HepG2 (cell line): Measurements from ENCODE around the gene LCN2. TPM values are rescaled to one million over a fixed set of nuclear protein-coding genes. Genes with fewer than 3 reads are reported as not detected.
A peak's percentile ranks its signal among the peaks of the same experiment; 100 is the strongest.

Experiments used
- BCL6 ChIP-seq: IDR thresholded peaks from 2 replicates; pipeline ENCODE4 v1.6.1; 2016; ENCODE audit warnings: missing genetic modification reagents, missing compliant biosample characterization
- FLYWCH1 ChIP-seq: sonication (generic); formaldehyde crosslinking; IDR thresholded peaks from 2 replicates; pipeline ENCODE4 v1.8.1; 2023; ENCODE audit warnings: mild to moderate bottlenecking, missing genetic modification reagents
- HOXA3 ChIP-seq: sonication (generic); formaldehyde crosslinking; IDR thresholded peaks from 2 replicates; pipeline ENCODE4 v1.5.0; 2020; ENCODE audit warnings: missing genetic modification reagents
- HOXD1 ChIP-seq: sonication (generic); formaldehyde crosslinking; IDR thresholded peaks from 2 replicates; pipeline ENCODE4 v1.5.0; 2020; ENCODE audit warnings: missing genetic modification reagents
- MEIS2 ChIP-seq: sonication (generic); formaldehyde crosslinking; IDR thresholded peaks from 2 replicates; pipeline ENCODE4 v1.9.0; 2021; ENCODE audit warnings: mild to moderate bottlenecking, missing genetic modification reagents
- PLRG1 ChIP-seq: fragments of 450-650 bp; conservative IDR thresholded peaks from 2 replicates; pipeline ENCODE4 v1.6.1; 2016
- POLR2G ChIP-seq: fragments of 200-400 bp; formaldehyde crosslinking; IDR thresholded peaks from 2 replicates; pipeline ENCODE4 v1.6.1; 2018; ENCODE audit warnings: mild to moderate bottlenecking, low read depth, low read length, moderate library complexity
- TCF7L2 ChIP-seq: IDR thresholded peaks from 2 replicates; pipeline ENCODE4 v1.6.1; 2011; ENCODE audit warnings: mild to moderate bottlenecking, low read depth, low read length, moderate library complexity
- TFAP4 ChIP-seq: sonication (generic); IDR thresholded peaks from 2 replicates; pipeline ENCODE4 v1.6.1; 2016; ENCODE audit warnings: low read depth, borderline replicate concordance
- TGIF2 ChIP-seq: IDR thresholded peaks from 2 replicates; pipeline ENCODE4 v1.6.1; 2016; ENCODE audit warnings: control low read depth, missing compliant biosample characterization
- YY1 ChIP-seq: IDR thresholded peaks from 2 replicates; pipeline ENCODE4 v1.6.1; 2011; ENCODE audit warnings: low read length, low read depth, moderate library complexity, mild to moderate bottlenecking; ENCODE audit not compliant: insufficient read depth, insufficient replicate concordance
- ZFP1 ChIP-seq: IDR thresholded peaks from 2 replicates; pipeline ENCODE4 v1.6.1; 2016
- ZNF253 ChIP-seq: sonication (generic); formaldehyde crosslinking; IDR thresholded peaks from 2 replicates; pipeline ENCODE4 v1.8.0; 2022; ENCODE audit warnings: mild to moderate bottlenecking, missing genetic modification reagents, borderline replicate concordance
- ZNF343 ChIP-seq: sonication (generic); formaldehyde crosslinking; IDR thresholded peaks from 2 replicates; pipeline ENCODE4 v1.4.0; 2020; ENCODE audit warnings: mild to moderate bottlenecking, missing genetic modification reagents
- ZNF496 ChIP-seq: sonication (generic); formaldehyde crosslinking; IDR thresholded peaks from 2 replicates; pipeline ENCODE4 v1.8.1; 2023; ENCODE audit warnings: mild to moderate bottlenecking, moderate library complexity, missing genetic modification reagents; ENCODE audit not compliant: insufficient replicate concordance
- ZNF513 ChIP-seq: sonication (generic); formaldehyde crosslinking; conservative IDR thresholded peaks from 2 replicates; pipeline ENCODE4 v1.5.0; 2020; ENCODE audit warnings: missing genetic modification reagents
- ZNF746 ChIP-seq: sonication (generic); formaldehyde crosslinking; IDR thresholded peaks from 2 replicates; pipeline ENCODE4 v1.8.0; 2022; ENCODE audit warnings: mild to moderate bottlenecking, missing genetic modification reagents
- ZNF747 ChIP-seq: sonication (generic); formaldehyde crosslinking; IDR thresholded peaks from 2 replicates; pipeline ENCODE4 v1.8.1; 2023; ENCODE audit warnings: missing genetic modification reagents, mild to moderate bottlenecking, borderline replicate concordance
- polyA plus RNA-seq, 8 experiments: library from polyadenylated mRNA; depleted of rRNA in 3 of 8; stranded (reverse) in 7 of 8; unstranded in 1 of 8; fragments of >200 nt; fragmentation: Illumina TruSeq in 4 of 8; extraction: Trizol in 4 of 8; gene quantifications; 2 replicates each; pipeline versions ENCODE4 v1.2.1 to v1.2.3, GENCODE V29; 2011 to 2016; ENCODE audit warnings: low read depth in 4 of 8, missing spikeins in 1 of 8, mixed read lengths in 1 of 8; ENCODE audit not compliant: insufficient read depth in 1 of 8
- total RNA-seq, 5 experiments: library from RNA; depleted of rRNA; stranded (reverse); fragments of >200 nt; fragmentation: Illumina TruSeq; extraction: Trizol; gene quantifications; 2 replicates each; pipeline ENCODE4 v1.2.3, GENCODE V29; 2016; ENCODE audit warnings: low read depth in 1 of 5
- TF ChIP-seq, protein P1 (sequence below): IDR thresholded peaks from 2 replicates; pipeline ENCODE4 v1.6.1; 2016; ENCODE audit warnings: control low read depth
- TF ChIP-seq, protein P2 (sequence below): sonication (generic); formaldehyde crosslinking; IDR thresholded peaks from 2 replicates; pipeline ENCODE4 v1.5.1; 2020; ENCODE audit warnings: missing genetic modification reagents, mild to moderate bottlenecking, borderline replicate concordance
- TF ChIP-seq, protein P3 (sequence below): sonication (generic); formaldehyde crosslinking; IDR thresholded peaks from 2 replicates; pipeline ENCODE4 v1.4.0; 2020; ENCODE audit warnings: missing genetic modification reagents, borderline replicate concordance
- TF ChIP-seq, protein P4 (sequence below): sonication (generic); formaldehyde crosslinking; IDR thresholded peaks from 2 replicates; pipeline ENCODE4 v1.4.0; 2020; ENCODE audit warnings: missing genetic modification reagents

Gene LCN2
- total and polyA plus RNA-seq, 2 of the 13 experiments (the other 11 are each of a cell fraction or from before 2014, with no cell fraction given), result 0.38 to 1.4 TPM

- peak; percentile 84 for TF ChIP-seq HOXD1 (CRISPR knock-in tag)
- no peak for TF ChIP-seq PLRG1
- peak; percentile 12 for TF ChIP-seq YY1
- TF ChIP-seq BCL6 (CRISPR knock-in tag), result peak; percentile 91
- no peak for TF ChIP-seq ZNF496 (CRISPR knock-in tag)
- TF ChIP-seq TGIF2, result peak; percentile 97
- TF ChIP-seq, protein P1, sequence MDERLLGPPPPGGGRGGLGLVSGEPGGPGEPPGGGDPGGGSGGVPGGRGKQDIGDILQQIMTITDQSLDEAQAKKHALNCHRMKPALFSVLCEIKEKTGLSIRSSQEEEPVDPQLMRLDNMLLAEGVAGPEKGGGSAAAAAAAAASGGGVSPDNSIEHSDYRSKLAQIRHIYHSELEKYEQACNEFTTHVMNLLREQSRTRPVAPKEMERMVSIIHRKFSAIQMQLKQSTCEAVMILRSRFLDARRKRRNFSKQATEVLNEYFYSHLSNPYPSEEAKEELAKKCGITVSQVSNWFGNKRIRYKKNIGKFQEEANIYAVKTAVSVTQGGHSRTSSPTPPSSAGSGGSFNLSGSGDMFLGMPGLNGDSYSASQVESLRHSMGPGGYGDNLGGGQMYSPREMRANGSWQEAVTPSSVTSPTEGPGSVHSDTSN, result peak; percentile 59
- peak; percentile 90; the same call in 1 of the 2 replicates for TF ChIP-seq TFAP4
- peak; percentile 95 for TF ChIP-seq HOXA3 (CRISPR knock-in tag)
- TF ChIP-seq POLR2G, result 0 out of 2 replicates have a peak, but pooled peaks have one; percentile 54
- TF ChIP-seq ZNF747 (CRISPR knock-in tag), result peak; percentile 94
- TF ChIP-seq, protein P2, sequence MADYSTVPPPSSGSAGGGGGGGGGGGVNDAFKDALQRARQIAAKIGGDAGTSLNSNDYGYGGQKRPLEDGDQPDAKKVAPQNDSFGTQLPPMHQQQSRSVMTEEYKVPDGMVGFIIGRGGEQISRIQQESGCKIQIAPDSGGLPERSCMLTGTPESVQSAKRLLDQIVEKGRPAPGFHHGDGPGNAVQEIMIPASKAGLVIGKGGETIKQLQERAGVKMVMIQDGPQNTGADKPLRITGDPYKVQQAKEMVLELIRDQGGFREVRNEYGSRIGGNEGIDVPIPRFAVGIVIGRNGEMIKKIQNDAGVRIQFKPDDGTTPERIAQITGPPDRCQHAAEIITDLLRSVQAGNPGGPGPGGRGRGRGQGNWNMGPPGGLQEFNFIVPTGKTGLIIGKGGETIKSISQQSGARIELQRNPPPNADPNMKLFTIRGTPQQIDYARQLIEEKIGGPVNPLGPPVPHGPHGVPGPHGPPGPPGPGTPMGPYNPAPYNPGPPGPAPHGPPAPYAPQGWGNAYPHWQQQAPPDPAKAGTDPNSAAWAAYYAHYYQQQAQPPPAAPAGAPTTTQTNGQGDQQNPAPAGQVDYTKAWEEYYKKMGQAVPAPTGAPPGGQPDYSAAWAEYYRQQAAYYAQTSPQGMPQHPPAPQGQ, result no peak; the same call in 1 of the 2 replicates
- TF ChIP-seq ZNF746 (CRISPR knock-in tag), result peak; percentile 96
- TF ChIP-seq FLYWCH1 (CRISPR knock-in tag), result no peak
- no peak for TF ChIP-seq ZNF513 (CRISPR knock-in tag)
- TF ChIP-seq, protein P3, sequence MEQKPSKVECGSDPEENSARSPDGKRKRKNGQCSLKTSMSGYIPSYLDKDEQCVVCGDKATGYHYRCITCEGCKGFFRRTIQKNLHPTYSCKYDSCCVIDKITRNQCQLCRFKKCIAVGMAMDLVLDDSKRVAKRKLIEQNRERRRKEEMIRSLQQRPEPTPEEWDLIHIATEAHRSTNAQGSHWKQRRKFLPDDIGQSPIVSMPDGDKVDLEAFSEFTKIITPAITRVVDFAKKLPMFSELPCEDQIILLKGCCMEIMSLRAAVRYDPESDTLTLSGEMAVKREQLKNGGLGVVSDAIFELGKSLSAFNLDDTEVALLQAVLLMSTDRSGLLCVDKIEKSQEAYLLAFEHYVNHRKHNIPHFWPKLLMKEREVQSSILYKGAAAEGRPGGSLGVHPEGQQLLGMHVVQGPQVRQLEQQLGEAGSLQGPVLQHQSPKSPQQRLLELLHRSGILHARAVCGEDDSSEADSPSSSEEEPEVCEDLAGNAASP (CRISPR knock-in tag), result peak; percentile 98
- peak; percentile 95 for TF ChIP-seq MEIS2 (CRISPR knock-in tag)
- TF ChIP-seq ZNF253 (CRISPR knock-in tag), result peak; percentile 80
- TF ChIP-seq, protein P4, sequence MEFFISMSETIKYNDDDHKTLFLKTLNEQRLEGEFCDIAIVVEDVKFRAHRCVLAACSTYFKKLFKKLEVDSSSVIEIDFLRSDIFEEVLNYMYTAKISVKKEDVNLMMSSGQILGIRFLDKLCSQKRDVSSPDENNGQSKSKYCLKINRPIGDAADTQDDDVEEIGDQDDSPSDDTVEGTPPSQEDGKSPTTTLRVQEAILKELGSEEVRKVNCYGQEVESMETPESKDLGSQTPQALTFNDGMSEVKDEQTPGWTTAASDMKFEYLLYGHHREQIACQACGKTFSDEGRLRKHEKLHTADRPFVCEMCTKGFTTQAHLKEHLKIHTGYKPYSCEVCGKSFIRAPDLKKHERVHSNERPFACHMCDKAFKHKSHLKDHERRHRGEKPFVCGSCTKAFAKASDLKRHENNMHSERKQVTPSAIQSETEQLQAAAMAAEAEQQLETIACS (CRISPR knock-in tag), result no peak
- no peak for TF ChIP-seq TCF7L2
- 0 out of 2 replicates have a peak, but pooled peaks have one; percentile 37 for TF ChIP-seq ZFP1 (CRISPR knock-in tag)
- TF ChIP-seq ZNF343 (CRISPR knock-in tag), result no peak; the same call in 1 of the 2 replicates
Observed at GRCh38 chr9:128102861-128103588, 46.2 kb upstream of the LCN2 start (continued).
